WTC11 (cell line): ENCODE results near the gene WNT1. TPM values are rescaled to one million over a fixed set of nuclear protein-coding genes. Genes with fewer than 3 reads are reported as not detected.
A peak's percentile ranks its signal among the peaks of the same experiment; 100 is the strongest.

Experiments used
- CBFB ChIP-seq: sonication (generic); formaldehyde crosslinking; IDR thresholded peaks from 2 replicates; pipeline ENCODE4 v1.8.1; 2022; ENCODE audit warnings: mild to moderate bottlenecking, low read depth, missing genetic modification reagents
- CREB1 ChIP-seq: sonication (generic); formaldehyde crosslinking; IDR thresholded peaks from 2 replicates; pipeline ENCODE4 v1.8.0; 2023; ENCODE audit warnings: mild to moderate bottlenecking, missing genetic modification reagents
- ESRRA ChIP-seq: sonication (generic); formaldehyde crosslinking; IDR thresholded peaks from 2 replicates; pipeline ENCODE4 v1.8.1; 2022; ENCODE audit warnings: mild to moderate bottlenecking, missing genetic modification reagents, borderline replicate concordance
- FOXP1 ChIP-seq: sonication (generic); formaldehyde crosslinking; IDR thresholded peaks from 2 replicates; pipeline ENCODE4 v1.8.0; 2022; ENCODE audit warnings: missing genetic modification reagents, mild to moderate bottlenecking, moderate library complexity, borderline replicate concordance
- FOXP4 ChIP-seq: sonication (generic); formaldehyde crosslinking; IDR thresholded peaks from 2 replicates; pipeline ENCODE4 v1.8.0; 2022; ENCODE audit warnings: mild to moderate bottlenecking, missing genetic modification reagents
- KAT7 ChIP-seq: sonication (generic); formaldehyde crosslinking; IDR thresholded peaks from 2 replicates; pipeline ENCODE4 v1.8.1; 2023; ENCODE audit warnings: missing genetic modification reagents, mild to moderate bottlenecking, borderline replicate concordance
- SMAD4 ChIP-seq: sonication (generic); formaldehyde crosslinking; IDR thresholded peaks from 2 replicates; pipeline ENCODE4 v1.8.0; 2022; ENCODE audit warnings: mild to moderate bottlenecking, missing genetic modification reagents
- TEAD4 ChIP-seq: sonication (generic); formaldehyde crosslinking; IDR thresholded peaks from 2 replicates; pipeline ENCODE4 v1.8.0; 2022; ENCODE audit warnings: mild to moderate bottlenecking, missing genetic modification reagents
- ZBTB43 ChIP-seq: sonication (generic); formaldehyde crosslinking; IDR thresholded peaks from 2 replicates; pipeline ENCODE4 v1.8.1; 2023; ENCODE audit warnings: mild to moderate bottlenecking, missing genetic modification reagents
- ZNF219 ChIP-seq: sonication (generic); formaldehyde crosslinking; IDR thresholded peaks from 2 replicates; pipeline ENCODE4 v1.8.0; 2023; ENCODE audit warnings: missing genetic modification reagents, mild to moderate bottlenecking, borderline replicate concordance
- total RNA-seq: library from RNA; stranded (reverse); gene quantifications from 3 replicates; pipeline ENCODE4 v1.2.3, GENCODE V29; 2021
- TF ChIP-seq, protein P1 (sequence below): sonication (generic); formaldehyde crosslinking; IDR thresholded peaks from 2 replicates; pipeline ENCODE4 v1.8.1; 2022; ENCODE audit warnings: mild to moderate bottlenecking, moderate library complexity, missing genetic modification reagents
- TF ChIP-seq, protein P2 (sequence below): sonication (generic); formaldehyde crosslinking; IDR thresholded peaks from 2 replicates; pipeline ENCODE4 v1.8.1; 2022; ENCODE audit warnings: low read depth, mild to moderate bottlenecking, moderate library complexity, missing genetic modification reagents, borderline replicate concordance
- TF ChIP-seq, protein P3 (sequence below): sonication (generic); formaldehyde crosslinking; IDR thresholded peaks from 2 replicates; pipeline ENCODE4 v1.8.0; 2023; ENCODE audit warnings: missing genetic modification reagents, mild to moderate bottlenecking, borderline replicate concordance
- TF ChIP-seq, protein P4 (sequence below): sonication (generic); formaldehyde crosslinking; IDR thresholded peaks from 2 replicates; pipeline ENCODE4 v1.8.0; 2022; ENCODE audit warnings: mild to moderate bottlenecking, missing genetic modification reagents

Gene WNT1
- total RNA-seq, 1 experiment from 2014 or later: not detected

GRCh38 chr12:48998497-48999353 lies 20.6 kb downstream of the WNT1 start (continued):
- TF ChIP-seq ZBTB43 (CRISPR knock-in tag) (peak; percentile 92), FOXP4 (CRISPR knock-in tag) (peak; percentile 86), ESRRA (CRISPR knock-in tag) (peak; percentile 73; the same call in 1 of the 2 replicates), TEAD4 (CRISPR knock-in tag) (0 out of 2 replicates have a peak, but pooled peaks have one; percentile 41), FOXP1 (CRISPR knock-in tag) (peak; percentile 81; the same call in 1 of the 2 replicates), CREB1 (CRISPR knock-in tag) (peak; percentile 44; the same call in 1 of the 2 replicates), CBFB (CRISPR knock-in tag) (no peak), KAT7 (peak; percentile 38; the same call in 1 of the 2 replicates), ZNF219 (peak; percentile 84; the same call in 1 of the 2 replicates), SMAD4 (peak; percentile 68; the same call in 1 of the 2 replicates)
- TF ChIP-seq, protein P1, sequence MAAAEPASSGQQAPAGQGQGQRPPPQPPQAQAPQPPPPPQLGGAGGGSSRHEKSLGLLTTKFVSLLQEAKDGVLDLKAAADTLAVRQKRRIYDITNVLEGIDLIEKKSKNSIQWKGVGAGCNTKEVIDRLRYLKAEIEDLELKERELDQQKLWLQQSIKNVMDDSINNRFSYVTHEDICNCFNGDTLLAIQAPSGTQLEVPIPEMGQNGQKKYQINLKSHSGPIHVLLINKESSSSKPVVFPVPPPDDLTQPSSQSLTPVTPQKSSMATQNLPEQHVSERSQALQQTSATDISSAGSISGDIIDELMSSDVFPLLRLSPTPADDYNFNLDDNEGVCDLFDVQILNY (CRISPR knock-in tag): 0 out of 2 replicates have a peak, but pooled peaks have one; percentile 35
- TF ChIP-seq, protein P2, sequence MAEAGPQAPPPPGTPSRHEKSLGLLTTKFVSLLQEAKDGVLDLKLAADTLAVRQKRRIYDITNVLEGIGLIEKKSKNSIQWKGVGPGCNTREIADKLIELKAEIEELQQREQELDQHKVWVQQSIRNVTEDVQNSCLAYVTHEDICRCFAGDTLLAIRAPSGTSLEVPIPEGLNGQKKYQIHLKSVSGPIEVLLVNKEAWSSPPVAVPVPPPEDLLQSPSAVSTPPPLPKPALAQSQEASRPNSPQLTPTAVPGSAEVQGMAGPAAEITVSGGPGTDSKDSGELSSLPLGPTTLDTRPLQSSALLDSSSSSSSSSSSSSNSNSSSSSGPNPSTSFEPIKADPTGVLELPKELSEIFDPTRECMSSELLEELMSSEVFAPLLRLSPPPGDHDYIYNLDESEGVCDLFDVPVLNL: 0 out of 2 replicates have a peak, but pooled peaks have one; percentile 24
- TF ChIP-seq, protein P3, sequence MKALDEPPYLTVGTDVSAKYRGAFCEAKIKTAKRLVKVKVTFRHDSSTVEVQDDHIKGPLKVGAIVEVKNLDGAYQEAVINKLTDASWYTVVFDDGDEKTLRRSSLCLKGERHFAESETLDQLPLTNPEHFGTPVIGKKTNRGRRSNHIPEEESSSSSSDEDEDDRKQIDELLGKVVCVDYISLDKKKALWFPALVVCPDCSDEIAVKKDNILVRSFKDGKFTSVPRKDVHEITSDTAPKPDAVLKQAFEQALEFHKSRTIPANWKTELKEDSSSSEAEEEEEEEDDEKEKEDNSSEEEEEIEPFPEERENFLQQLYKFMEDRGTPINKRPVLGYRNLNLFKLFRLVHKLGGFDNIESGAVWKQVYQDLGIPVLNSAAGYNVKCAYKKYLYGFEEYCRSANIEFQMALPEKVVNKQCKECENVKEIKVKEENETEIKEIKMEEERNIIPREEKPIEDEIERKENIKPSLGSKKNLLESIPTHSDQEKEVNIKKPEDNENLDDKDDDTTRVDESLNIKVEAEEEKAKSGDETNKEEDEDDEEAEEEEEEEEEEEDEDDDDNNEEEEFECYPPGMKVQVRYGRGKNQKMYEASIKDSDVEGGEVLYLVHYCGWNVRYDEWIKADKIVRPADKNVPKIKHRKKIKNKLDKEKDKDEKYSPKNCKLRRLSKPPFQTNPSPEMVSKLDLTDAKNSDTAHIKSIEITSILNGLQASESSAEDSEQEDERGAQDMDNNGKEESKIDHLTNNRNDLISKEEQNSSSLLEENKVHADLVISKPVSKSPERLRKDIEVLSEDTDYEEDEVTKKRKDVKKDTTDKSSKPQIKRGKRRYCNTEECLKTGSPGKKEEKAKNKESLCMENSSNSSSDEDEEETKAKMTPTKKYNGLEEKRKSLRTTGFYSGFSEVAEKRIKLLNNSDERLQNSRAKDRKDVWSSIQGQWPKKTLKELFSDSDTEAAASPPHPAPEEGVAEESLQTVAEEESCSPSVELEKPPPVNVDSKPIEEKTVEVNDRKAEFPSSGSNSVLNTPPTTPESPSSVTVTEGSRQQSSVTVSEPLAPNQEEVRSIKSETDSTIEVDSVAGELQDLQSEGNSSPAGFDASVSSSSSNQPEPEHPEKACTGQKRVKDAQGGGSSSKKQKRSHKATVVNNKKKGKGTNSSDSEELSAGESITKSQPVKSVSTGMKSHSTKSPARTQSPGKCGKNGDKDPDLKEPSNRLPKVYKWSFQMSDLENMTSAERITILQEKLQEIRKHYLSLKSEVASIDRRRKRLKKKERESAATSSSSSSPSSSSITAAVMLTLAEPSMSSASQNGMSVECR (CRISPR knock-in tag): peak; percentile 91; the same call in 1 of the 2 replicates
- TF ChIP-seq, protein P4, sequence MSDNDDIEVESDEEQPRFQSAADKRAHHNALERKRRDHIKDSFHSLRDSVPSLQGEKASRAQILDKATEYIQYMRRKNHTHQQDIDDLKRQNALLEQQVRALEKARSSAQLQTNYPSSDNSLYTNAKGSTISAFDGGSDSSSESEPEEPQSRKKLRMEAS (CRISPR knock-in tag): peak; percentile 90
